GM19238 (cell line): ENCODE measurements around the gene SMAD7.
A peak's percentile ranks its signal among the peaks of the same experiment; 100 is the strongest.

Source experiments
- DNase-seq: peaks from one replicate; pipeline ENCODE4 v3.0.0; 2011; ENCODE audit warnings: low spot score; ENCODE audit not compliant: insufficient read length

SMAD7 gene

GRCh38 chr18:48987821-48988220, 37.1 kb upstream of the SMAD7 start:
- no peak for DNase-seq

GRCh38 chr18:48986851-48987761, 36.3 kb upstream of the SMAD7 start:
- DNase-seq: no peak

GRCh38 chr18:48985161-48985560, 34.4 kb upstream of the SMAD7 start:
- no peak for DNase-seq

- DNase-seq: no peak
Measured at GRCh38 chr18:48983793-48984437, 33.1 kb upstream of the SMAD7 start.

- DNase-seq: no peak
Measured at GRCh38 chr18:48982266-48982665, 31.5 kb upstream of the SMAD7 start.

GRCh38 chr18:48979944-48980890, 29.5 kb upstream of the SMAD7 start:
- DNase-seq: no peak

- no peak for DNase-seq
Measured at GRCh38 chr18:48977914-48978313, 27.1 kb upstream of the SMAD7 start.

GRCh38 chr18:48975817-48976649, 25.3 kb upstream of the SMAD7 start:
- peak; percentile 73 for DNase-seq

- DNase-seq: no peak
Measured at GRCh38 chr18:48975120-48975816, 24.5 kb upstream of the SMAD7 start.

GRCh38 chr18:48974304-48975119, 23.7 kb upstream of the SMAD7 start:
- DNase-seq: no peak

GRCh38 chr18:48973731-48974130, 23.0 kb upstream of the SMAD7 start:
- no peak for DNase-seq

- no peak for DNase-seq
Measured at GRCh38 chr18:48968412-48969215, 17.8 kb upstream of the SMAD7 start.

GRCh38 chr18:48967545-48967944, 16.8 kb upstream of the SMAD7 start:
- no peak for DNase-seq

- DNase-seq: no peak
Measured at GRCh38 chr18:48966523-48966922, 15.8 kb upstream of the SMAD7 start.

GRCh38 chr18:48963586-48964470, 13.1 kb upstream of the SMAD7 start:
- DNase-seq: no peak

GRCh38 chr18:48962994-48963561, 12.3 kb upstream of the SMAD7 start:
- no peak for DNase-seq
